Dedifferentiated amniotic fluid mesenchymal stem cell (primary cell): ENCODE results near the gene IRX5.

Source experiments
- DNase-seq: peaks from one replicate; pipeline ENCODE4 v3.0.0-alpha.2; 2016; ENCODE audit errors: extremely low spot score

Gene IRX5

DNA sequence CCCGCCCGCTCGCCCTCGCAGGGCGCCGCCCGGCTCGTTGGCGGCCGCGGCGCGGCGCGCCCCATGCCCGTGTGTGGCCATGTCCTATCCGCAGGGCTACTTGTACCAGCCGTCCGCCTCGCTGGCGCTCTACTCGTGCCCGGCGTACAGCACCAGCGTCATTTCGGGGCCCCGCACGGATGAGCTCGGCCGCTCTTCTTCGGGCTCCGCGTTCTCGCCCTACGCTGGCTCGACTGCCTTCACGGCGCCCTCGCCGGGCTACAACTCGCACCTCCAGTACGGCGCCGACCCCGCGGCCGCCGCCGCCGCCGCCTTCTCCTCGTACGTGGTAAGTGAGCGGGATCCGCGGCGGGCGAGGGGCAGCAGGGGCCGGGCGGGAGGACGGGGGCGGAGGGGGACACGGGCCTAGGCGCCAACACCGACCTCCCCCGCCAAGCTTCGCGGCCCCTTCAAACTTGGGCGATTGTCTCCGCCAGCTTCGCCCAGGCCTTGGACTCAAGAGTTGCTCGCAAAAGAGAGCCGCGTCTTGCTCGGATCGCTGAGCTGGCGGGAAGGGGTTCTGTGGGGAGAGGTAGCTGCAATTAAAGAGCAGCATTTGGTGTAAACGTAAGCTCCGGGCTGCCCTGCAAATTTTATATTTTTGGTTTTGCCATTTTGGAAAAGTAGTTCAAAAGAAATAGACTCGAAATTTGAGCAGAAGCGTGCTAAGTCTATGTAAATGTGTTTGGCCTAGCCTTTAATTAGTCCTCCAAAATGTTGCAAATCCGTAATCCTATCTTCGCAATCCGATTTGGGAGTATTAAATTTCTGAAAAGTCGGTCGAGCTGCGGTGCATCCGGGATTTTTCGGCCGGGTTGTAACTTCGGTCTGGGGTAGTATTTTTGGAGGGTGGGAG lies 702 bp downstream of the IRX5 start:
- peak; percentile 46 for DNase-seq

DNA sequence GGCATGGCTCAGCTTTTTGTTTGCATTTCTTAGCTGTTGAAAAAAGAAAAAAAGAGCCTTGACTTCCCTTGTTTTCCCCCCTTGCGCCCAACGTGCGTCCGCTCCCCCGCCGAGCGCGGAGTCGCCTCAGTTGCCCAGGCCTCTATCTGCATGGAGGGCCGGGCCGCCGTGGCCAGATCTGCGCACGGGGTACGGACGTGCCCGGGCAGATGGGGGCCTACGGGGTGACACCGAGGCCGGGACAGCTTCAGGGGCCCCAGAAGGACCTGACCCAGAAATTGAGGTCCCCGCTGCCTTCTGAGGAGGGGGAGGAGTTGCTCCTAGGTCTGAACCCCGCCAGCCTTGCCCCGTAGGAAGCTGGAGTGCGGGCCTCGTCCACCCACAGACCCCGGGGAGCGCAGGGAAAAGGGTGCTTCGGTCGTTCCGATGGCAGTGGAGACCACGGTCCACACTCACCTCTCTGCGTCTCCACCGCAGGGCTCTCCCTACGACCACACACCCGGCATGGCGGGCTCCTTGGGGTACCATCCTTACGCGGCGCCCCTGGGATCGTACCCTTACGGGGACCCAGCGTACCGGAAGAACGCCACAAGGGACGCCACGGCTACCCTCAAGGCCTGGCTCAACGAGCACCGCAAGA lies 1.5 kb downstream of the IRX5 start:
- DNase-seq = no peak

DNA sequence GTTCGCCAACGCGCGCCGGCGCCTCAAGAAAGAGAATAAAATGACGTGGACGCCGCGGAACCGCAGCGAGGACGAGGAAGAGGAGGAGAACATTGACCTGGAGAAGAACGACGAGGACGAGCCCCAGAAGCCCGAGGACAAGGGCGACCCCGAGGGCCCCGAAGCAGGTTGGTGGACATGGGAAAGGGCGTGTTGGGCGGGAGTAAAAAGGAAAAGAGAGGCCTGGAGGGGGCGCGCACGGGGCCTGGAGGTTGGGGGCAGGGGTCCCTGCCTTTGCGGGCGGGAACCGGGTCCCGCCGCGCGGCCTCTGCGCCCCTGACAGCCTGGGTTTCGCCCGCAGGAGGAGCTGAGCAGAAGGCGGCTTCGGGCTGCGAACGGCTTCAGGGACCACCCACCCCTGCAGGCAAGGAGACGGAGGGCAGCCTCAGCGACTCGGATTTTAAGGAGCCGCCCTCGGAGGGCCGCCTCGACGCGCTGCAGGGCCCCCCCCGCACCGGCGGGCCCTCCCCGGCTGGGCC lies 2.1 kb downstream of the IRX5 start:
- DNase-seq = no peak

DNA sequence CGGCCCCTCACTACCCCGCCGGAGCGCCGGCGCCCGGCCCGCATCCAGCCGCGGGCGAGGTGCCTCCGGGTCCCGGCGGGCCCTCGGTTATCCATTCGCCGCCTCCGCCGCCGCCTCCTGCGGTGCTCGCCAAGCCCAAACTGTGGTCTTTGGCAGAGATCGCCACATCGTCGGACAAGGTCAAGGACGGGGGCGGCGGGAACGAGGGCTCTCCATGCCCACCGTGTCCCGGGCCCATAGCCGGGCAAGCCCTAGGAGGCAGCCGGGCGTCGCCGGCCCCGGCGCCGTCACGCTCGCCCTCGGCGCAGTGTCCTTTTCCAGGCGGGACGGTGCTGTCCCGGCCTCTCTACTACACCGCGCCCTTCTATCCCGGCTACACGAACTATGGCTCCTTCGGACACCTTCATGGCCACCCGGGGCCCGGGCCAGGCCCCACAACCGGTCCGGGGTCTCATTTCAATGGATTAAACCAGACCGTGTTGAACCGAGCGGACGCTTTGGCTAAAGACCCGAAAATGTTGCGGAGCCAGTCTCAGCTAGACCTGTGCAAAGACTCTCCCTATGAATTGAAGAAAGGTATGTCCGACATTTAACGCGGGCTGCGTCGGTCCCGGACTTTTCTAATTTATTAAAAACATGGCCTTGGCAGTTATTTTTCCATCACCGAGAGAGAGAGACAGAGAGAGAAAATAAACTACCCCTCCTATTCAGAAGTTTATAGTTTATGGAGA lies 2.8 kb downstream of the IRX5 start:
- DNase-seq = no peak

DNA sequence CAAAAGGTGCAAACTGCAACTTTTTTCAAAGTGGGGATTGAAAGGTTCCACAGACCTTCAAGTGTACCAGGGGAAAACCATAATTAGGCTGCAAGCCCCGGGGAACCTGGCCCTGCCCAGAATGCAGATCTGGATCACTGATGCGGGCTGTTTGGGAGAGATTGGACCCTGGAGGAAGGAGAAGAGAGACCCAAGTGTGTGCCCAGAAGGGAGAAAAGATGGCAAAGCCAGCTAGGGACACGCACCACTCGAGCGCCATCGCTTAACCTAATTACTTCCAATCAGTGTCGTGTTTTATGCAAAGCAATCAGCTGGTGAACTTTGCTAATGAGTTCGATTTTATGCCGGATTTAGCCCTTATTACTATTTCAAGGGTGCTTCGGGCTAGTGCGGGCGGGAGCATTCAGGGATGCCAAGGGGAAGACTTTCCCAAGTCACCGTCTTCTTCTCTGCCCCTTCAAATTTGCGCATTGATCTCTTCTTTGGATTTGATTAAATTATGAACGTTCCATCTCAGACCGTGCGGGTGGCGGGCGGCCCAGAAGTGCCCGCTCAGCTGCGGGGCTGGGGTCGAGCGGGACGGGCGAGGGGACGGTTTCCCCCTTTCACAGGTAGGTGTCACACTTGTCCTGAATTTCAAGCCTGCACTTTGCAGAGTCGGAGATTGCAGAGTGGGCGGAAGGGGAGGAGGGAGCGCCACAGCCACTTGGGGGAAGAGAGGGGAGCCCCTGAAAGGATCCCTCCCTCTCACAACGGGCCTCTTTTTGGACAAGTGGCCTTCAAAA lies 4.0 kb downstream of the IRX5 start:
- DNase-seq = no peak

DNA sequence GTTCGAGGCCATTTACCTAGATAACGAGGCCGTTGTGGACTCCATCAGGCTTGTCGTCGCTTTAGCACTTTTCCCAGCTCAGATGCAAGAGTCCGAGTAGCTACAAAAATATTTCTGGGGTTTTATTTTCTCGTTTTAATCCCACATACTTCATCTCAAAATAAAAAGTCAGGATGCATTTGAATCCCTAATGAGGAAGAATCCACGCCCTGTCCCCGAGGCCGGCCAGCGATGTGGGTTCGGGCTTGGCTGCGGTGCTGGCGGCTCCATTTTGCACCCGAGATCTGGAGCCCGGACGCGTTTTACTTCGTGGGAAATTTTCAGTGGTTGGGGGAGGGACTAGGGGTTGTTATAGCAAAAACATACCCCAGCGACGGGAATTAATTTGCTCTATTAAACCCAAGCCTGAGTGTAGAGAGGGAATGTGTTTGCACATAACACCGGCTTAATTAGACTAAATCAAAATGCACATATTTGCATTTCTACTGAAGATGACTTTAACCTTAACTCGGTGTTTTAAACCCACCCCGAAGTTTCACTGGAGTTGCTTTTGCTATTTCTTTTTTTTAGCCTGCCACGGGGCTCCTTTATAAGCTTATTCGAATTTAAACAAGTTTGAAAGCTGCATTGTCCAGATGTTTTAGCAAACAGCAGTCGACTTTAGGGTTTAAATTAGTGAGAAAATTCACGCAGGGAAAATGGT lies 4.8 kb downstream of the IRX5 start:
- DNase-seq = no peak

DNA sequence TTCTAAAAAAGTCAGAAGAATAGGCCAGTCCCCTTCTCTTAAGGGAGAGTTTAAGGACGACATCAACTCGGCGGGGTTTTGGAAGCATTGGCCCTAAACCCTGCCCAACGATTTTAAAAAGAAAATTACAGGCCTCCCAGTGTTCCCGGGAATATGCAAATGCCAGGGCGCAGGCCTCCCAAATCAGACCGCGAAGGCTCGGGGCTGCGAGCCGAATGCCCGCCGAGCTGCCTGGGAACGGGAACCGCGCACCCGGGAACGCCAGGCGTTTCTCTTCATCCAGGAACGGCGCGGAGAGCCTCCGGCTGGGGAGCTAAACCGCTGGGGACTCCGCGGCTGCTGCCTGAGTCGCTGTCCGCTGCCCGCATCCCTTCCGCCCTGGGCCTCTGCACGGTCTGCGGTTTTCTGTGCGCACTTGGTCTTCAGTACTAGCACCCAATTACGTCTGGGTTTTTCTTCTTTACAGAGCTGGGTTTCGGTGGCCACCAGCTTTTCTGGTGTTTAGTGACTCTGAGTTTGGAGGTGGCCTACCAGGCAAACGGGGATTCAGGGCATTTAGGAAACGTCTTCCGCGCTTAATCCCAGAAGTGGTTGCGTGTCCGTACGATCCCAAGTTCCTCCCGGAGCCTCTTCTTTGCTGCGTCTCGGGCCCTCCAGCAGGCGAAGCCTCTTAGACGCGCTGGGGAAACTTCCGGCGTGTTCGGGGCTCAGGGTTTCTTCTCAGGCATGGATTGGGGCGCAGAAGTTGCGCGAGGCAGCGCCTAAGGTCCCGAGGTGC lies 5.7 kb downstream of the IRX5 start:
- no peak for DNase-seq

DNA sequence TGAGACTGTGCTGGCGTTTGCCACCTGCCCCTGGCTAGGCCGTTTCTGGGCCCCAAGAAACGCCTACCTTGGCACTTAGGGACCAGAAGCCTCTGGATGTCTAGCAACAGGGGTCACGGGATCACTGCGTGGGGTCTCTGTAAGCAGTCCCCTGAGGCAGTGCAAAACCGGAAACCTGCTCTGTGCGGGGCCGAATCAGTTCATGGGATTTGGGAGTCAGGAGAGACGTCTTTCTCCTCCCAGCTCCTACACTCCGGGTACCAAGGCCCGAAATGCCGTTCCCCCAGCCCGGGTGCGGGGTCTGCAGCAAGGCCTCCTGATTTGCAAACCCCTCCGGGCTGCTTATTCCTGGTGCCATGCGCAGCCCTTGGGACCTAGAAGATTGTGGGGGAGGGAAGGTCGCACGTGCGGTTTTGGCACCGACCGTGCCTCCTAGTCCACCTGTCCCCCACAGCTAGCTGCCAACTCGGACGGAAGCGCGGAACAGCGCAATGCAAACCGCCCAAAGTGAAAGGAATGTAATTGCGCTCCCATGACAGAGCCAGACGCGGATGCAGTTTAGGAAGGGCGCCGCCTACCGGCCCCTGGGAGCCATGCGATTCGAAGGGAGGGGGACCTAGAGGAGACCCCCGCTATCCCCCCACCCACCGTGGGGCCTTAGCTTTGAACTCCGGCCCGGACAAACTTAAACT lies 6.5 kb downstream of the IRX5 start:
- no peak for DNase-seq

DNA sequence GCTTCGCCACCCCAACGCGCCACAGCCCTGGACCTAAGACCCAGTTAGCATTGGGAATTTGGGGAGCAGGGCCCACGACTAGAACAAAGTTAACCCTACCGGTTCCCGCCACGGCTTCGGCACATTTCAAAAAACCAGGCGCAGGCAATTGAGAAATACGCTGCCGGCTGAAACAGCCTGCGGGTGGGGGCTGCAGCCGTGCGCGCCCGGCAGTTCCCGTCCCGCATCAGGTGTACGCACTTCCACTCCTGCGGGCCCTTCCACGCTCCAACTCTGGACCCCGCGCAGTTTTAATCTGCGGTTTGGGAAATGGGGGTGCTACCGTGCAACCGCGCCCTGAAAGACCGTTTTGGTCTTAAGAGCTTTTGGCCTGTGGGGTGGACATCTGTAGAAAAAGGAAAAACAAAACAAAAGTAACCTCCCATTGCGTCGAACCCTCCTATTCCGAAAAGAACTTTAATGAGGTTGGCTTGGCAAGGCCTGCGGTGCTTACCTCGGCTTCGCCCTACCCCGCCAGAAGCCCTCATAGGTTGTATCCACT lies 7.1 kb downstream of the IRX5 start:
- DNase-seq = no peak

DNA sequence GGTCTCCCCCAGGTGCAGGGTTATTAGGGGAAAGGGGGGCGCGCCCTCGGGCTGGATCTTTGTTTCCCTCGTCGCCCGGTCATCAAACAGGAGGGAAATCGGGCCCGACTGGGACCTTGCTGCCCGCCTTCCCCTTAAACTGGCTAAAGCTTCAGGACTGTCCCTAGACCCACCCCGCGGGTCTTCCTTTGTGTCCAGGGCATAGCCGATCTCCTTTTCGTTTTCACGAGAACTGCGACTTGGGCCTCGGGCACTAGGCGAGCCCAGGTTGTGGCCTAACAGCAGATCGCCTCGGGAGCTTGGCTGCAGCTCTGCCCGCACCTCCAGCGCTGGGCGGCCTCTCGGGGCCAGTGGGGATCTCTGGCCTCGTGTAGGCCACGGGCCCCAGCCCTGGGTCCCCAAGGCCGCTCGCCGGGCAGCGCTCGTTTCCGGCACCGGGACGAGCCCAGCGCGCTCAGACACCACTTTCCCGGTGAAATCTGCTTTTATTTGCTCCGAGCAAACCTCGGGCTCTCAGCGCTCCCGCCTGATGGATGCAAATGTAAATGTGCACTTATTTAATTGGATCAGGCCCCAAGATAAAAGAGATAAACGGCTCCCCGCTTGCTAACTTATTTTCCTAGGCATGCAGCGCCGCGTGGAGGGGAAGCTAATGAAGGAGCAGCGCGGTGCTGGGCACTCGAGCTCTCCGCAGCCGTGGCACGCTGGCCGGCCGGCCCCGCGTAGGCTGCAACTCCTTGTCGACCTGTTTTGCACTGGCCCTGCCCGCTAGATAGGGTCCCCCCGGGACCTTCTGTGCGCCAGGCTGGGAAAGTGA lies 7.8 kb downstream of the IRX5 start:
- DNase-seq = no peak

DNA sequence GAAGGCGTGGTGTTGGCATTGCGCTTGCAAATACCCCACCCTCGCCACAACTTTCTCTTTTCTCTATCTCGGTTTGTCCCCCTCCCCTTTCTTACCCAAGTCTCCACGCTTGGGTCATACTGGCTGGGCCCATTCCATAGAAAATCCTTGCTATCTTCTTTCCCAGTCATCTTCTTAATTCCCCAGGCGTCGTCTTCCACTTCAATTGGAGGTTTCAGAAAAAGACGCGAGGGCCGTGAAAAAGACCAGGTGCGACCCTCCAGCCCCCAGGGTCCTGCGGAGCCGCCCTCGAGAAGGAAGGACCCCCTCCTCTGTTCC lies 8.3 kb downstream of the IRX5 start:
- no peak for DNase-seq

DNA sequence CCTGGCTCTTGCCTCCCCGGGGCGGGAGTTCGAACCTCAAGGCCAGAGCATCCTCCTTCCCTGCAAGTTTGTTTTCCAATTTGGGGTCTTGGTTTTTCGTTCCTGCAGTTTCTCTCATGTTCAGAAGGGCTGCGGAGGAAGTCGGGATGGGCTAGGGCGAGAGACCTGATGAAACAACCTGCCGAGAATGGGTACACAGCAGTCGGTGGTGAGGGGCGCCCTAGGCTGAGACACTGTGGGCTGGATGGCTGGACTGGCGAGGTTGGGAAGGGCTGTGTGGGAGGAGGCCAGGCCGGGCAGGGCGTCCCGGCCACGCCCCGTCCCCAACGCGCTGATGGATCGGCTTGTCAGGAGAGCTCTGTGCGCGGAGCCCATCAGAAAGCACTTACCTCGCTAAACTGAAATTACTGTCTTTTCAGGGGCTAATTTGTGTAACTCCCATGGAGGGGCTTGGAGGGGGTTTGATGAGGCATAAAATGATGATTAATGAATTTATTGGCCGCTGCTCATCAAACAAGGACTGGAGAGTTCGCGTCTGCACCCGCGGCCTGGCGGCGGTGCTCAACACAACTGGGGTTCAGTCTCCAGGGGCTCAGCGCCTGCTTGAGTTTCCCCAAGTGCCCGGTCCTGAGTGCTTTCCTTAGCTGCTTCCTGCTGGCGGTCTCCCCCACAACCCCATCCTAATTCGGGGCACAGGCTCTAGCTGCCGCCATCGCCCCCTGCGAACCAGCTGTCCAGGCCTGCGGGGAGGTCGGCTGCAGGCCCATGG lies 9.0 kb downstream of the IRX5 start:
- no peak for DNase-seq

DNA sequence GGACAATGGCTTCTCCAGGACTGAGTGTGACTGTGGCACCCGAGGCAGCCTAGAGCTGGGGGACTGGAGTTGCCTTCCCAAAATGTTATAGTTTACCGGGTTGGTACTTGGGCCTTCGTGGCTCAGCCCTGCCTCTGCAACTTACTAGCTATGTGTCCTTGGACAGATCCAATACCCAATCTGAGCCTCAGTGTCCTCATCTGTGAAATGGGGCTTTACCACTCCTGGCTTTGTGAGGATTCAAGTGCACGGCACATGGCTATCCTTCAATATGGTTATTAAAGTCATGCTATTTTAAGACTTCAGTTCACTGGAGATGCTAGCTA lies 9.6 kb downstream of the IRX5 start:
- no peak for DNase-seq

DNA sequence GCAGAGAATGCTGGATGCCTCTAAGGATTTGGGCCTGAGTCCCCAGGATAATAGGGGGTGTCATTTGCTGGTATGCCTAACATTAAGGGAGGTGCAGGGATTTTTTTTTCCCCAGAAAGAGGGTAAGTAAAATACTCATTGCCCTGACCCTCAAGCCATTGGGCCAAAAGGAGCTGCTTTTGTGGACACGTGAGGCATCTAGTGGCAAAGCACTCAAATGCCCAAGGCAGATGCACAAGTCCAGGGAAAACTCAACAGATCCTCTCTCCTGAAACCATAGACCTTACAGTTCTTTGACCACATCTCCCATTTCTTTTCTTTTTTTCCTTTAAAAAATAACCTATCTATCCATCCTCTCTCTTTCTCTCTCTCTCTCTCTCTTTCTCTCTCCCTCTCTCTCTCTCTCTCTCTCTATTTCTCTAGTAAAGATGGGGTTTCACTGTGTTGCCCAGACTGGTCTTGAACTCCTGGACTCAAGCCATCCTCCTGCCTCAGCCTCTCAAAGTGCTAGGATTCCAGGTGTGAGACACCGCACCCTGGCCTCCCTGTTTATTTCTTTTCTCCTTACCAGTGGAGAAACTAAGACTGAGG lies 11.8 kb downstream of the IRX5 start:
- no peak for DNase-seq

DNA sequence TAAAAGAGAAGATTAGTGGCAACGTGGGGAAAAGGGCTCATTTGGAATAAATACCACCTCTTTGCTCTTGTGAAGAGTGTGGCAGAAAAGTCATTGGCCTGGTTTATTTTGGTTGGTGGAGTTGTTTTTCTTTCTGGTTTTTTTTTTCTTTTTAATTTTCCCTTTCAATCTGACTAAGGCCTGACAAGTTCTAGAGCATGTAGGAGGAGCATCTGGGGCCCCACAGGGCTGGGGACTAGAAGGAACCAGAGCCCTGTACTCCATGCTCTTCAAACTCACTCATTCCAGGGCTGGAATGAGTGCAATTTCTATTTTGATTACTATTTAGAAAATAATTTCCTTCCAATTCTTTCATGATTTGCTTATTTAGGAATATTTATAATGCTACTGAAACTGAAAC lies 13.3 kb downstream of the IRX5 start:
- no peak for DNase-seq

DNA sequence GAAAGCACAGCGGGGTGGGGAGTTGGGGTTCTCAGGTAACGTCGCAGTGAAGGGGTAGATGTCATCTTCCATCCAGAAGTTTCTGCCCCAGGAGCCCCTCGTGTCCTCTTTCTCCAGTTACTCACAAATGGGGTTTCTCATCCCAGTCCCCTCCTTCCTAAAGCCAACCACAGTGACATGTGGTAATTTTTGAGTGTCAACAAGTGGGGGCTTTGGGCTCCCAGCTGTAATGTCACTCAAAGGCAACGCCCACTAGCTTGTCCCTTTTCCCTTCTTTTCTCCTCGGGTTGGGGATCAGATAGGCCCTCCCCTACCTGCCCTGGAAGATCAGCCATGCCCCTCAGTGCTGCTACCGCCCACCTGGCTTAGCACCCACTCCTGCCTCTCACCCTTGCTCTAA lies 14.4 kb downstream of the IRX5 start:
- DNase-seq = no peak

DNA sequence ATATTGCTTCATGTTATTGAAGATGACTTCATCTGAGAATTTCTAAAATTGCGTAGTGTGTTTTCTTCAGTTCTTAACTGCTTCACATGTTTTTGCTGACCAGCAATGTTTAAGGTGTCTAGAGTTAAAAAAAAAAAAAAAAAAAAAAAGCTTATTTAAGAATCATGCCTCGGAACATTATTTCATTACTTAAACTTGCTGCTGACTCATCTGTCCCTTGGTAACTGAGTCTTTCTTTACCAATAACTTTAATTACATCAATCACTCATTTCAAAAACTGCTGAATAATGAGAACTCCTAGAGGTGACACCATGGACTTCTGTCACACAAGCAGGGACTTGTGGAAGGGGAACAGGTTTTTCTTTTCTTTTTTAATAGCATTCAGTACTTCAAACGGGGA lies 16.2 kb downstream of the IRX5 start:
- no peak for DNase-seq

DNA sequence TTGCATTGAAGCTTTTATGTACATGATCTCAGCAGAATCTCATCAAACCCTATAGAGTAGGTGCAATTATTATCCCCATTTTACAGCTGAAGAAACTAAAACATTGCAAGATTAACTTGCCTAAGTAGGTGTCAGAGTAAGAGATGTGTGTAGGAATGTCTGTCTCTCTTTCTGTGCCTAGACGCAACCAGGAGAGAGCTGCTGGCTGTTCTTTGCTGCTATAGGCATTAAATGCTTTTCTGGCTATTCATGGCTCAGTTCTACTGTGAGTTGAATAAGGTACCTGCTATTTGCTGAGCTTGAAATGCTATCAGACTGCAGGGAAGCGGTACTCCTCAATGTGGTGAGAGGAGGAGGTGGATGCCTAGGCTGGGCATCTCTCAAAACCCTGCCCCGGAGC lies 17.0 kb downstream of the IRX5 start:
- no peak for DNase-seq
